Chondrocyte (in vitro differentiated cells): ENCODE results near the gene GC. TPM values are rescaled to one million over a fixed set of nuclear protein-coding genes. Genes with fewer than 3 reads are reported as not detected.

Source experiments
- DNase-seq: peaks from one replicate; pipeline ENCODE4 v3.0.0; 2021; ENCODE audit warnings: mixed read lengths, low spot score
- H3K27ac Mint-ChIP-seq: one replicate; pipeline ENCODE4 v1.8.0; 2021; ENCODE audit warnings: mild to moderate bottlenecking, moderate library complexity, mixed read lengths; ENCODE audit not compliant: unreplicated experiment
- H3K27me3 Mint-ChIP-seq: 2 replicates; pipeline ENCODE4 v1.8.0; 2021; ENCODE audit warnings: low read depth, mixed read lengths
- H3K36me3 Mint-ChIP-seq: 2 replicates; pipeline ENCODE4 v1.8.0; 2021; ENCODE audit warnings: low read depth, mixed read lengths
- H3K4me1 Mint-ChIP-seq: 2 replicates; pipeline ENCODE4 v1.8.0; 2021; ENCODE audit warnings: low read depth, mild to moderate bottlenecking, mixed read lengths
- H3K4me3 Mint-ChIP-seq: one replicate; pipeline ENCODE4 v1.8.0; 2021; ENCODE audit warnings: mild to moderate bottlenecking, moderate library complexity, mixed read lengths; ENCODE audit not compliant: unreplicated experiment
- H3K9me3 Mint-ChIP-seq: 2 replicates; pipeline ENCODE4 v1.8.0; 2021; ENCODE audit warnings: low read depth, mixed read lengths
- total RNA-seq: library from RNA; stranded (reverse); gene quantifications from 3 replicates; pipeline ENCODE4 v1.2.1, GENCODE V29; 2021
- TF ChIP-seq, protein P1 (sequence below): fragments of 200-600 bp; sonication (generic); IDR thresholded peaks from 2 replicates; pipeline ENCODE4 v1.5.0; 2021; ENCODE audit warnings: antibody characterized with exemption, mild to moderate bottlenecking, moderate library complexity

Gene GC
- total RNA-seq, 1 donor from 2014 or later = not detected

DNA sequence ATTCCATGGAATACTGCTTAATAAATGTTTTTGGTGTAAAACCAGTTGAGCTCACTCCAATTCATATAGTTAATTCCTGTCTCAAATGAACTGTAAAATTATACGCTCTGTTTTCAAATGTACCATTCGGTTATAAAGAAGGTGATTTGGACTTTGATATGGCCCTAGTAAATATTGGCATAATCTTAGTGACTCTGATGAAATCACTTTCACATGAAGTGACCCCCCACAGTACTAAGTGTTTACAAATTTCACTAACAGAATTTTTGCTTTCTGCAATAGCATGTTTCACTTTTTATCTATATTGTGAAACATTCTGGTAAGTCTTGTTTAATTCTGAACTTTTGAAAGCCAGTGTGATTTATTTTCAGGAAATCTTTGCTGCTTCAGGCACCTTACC lies 10.9 kb downstream of the GC start:
- H3K27me3 Mint-ChIP-seq = peaks cover 26% of the 10 kb centered on the region
- no peak for DNase-seq
- TF ChIP-seq, protein P1, sequence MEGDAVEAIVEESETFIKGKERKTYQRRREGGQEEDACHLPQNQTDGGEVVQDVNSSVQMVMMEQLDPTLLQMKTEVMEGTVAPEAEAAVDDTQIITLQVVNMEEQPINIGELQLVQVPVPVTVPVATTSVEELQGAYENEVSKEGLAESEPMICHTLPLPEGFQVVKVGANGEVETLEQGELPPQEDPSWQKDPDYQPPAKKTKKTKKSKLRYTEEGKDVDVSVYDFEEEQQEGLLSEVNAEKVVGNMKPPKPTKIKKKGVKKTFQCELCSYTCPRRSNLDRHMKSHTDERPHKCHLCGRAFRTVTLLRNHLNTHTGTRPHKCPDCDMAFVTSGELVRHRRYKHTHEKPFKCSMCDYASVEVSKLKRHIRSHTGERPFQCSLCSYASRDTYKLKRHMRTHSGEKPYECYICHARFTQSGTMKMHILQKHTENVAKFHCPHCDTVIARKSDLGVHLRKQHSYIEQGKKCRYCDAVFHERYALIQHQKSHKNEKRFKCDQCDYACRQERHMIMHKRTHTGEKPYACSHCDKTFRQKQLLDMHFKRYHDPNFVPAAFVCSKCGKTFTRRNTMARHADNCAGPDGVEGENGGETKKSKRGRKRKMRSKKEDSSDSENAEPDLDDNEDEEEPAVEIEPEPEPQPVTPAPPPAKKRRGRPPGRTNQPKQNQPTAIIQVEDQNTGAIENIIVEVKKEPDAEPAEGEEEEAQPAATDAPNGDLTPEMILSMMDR = no peak
- H3K4me3 Mint-ChIP-seq = no peak overlapping the region
- no peak overlapping the region for H3K27ac Mint-ChIP-seq
- H3K36me3 Mint-ChIP-seq = no peaks in the 10 kb centered on the region
- H3K4me1 Mint-ChIP-seq = no peaks in the 10 kb centered on the region
- no peaks in the 10 kb centered on the region for H3K9me3 Mint-ChIP-seq

DNA sequence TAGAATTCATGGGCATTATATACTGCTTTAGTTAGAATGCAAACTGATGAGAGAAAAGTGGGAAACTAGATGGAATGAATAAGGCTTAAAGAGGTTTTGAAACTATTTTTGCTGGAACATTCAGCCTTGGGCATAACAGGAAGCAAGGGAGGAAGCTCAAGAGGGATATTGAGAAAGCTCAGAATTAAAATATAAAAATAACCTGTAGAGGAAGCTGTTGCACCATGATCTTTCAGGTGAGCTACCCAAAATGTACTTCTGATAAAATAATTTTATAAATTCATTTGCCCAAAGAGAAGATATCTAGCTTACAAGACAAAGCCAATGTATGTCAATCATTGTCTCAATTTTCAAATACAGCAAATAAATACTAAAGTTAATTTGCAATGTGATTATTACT lies 11.3 kb downstream of the GC start:
- Mint-ChIP-seq H3K27me3 (peaks cover 30% of the 10 kb centered on the region), H3K4me3 (no peak overlapping the region), H3K4me1 (no peaks in the 10 kb centered on the region), H3K36me3 (no peaks in the 10 kb centered on the region), H3K27ac (no peak overlapping the region), H3K9me3 (no peaks in the 10 kb centered on the region)
- no peak for DNase-seq
- TF ChIP-seq, protein P1 = no peak

DNA sequence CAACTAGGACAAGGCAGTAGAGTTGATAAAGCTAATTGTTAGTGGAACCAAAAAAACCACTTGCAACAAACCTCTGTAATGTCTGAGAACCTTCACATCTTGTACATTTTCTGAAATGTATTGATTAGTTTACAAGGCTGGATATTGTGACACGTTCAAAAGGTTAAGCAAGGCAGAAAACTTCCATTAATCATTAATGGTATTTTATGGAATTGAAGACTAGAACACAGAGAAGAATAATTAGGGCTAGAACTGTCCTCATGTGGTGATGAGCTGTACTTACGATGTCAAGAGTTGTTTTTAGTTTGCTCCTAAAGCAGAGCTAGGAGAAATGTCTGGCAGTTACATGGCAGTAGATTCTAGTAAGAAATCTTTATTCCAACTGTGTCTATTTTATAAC lies 12.3 kb downstream of the GC start:
- peaks cover 35% of the 10 kb centered on the region for H3K27me3 Mint-ChIP-seq
- H3K27ac Mint-ChIP-seq = no peak overlapping the region
- no peaks in the 10 kb centered on the region for H3K9me3 Mint-ChIP-seq
- H3K4me3 Mint-ChIP-seq = no peak overlapping the region
- H3K4me1 Mint-ChIP-seq = no peaks in the 10 kb centered on the region
- TF ChIP-seq, protein P1 = no peak
- no peaks in the 10 kb centered on the region for H3K36me3 Mint-ChIP-seq
- no peak for DNase-seq

DNA sequence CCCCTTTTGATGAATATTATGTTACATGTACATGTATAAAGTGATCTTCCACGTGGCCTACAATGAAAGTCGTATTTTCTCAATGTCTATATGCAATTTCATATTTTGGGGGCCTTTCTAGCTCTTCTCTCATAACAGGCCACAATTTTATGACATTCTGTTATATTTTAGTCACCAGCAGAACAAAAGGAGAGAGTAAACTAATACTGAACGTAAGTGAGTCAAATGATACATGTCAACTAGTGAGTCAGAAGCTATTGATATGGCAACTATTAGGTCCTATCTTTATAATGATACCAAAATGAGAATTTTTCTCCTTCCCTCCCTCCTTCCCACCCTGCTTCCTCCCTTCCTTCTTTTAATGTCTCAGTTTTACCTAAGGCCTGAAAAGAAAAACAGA lies 14.4 kb downstream of the GC start:
- Mint-ChIP-seq H3K27ac (no peak overlapping the region), H3K36me3 (no peaks in the 10 kb centered on the region), H3K4me3 (no peak overlapping the region), H3K9me3 (no peaks in the 10 kb centered on the region), H3K4me1 (no peaks in the 10 kb centered on the region), H3K27me3 (peaks cover 39% of the 10 kb centered on the region)
- TF ChIP-seq, protein P1 = no peak
- DNase-seq = no peak

DNA sequence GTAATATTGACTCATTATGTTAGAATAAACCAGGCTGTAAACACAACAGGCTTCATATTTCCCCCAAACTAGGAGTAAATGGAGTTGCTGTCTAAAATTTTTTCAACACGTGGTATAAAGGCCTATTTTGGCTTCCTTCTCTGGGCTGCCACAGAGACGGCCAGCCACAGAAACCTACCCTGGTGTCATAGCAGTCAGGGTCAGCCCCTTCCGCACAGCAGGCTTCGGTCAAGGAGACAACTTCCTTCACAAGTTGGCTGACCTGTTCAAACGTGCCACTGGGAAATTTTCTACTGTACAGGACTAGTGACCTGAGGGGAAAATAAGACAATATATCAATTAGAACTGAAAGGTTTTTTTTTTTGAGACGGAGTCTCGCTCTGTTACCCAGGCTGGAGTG lies 15.8 kb downstream of the GC start:
- no peak overlapping the region for H3K4me3 Mint-ChIP-seq
- H3K36me3 Mint-ChIP-seq = no peaks in the 10 kb centered on the region
- no peak overlapping the region for H3K27ac Mint-ChIP-seq
- no peaks in the 10 kb centered on the region for H3K4me1 Mint-ChIP-seq
- peaks cover 36% of the 10 kb centered on the region for H3K27me3 Mint-ChIP-seq
- no peak for DNase-seq
- TF ChIP-seq, protein P1 = no peak
- H3K9me3 Mint-ChIP-seq = no peaks in the 10 kb centered on the region
